GM23248 (cell line): ENCODE measurements around the gene CWC25.

Experiments
- EZH2 ChIP-seq: fragments of 200-600 bp; sonication (generic); IDR thresholded peaks from 2 replicates; pipeline ENCODE4 v1.6.1; 2018; ENCODE audit warnings: antibody characterized with exemption, mild to moderate bottlenecking; ENCODE audit not compliant: insufficient read depth, poor library complexity, severe bottlenecking
- EZH2phosphoT487 ChIP-seq: fragments of 200-600 bp; sonication (generic); IDR thresholded peaks from 2 replicates; pipeline ENCODE4 v1.6.1; 2018; ENCODE audit warnings: antibody characterized with exemption, moderate library complexity, mild to moderate bottlenecking, low read depth; ENCODE audit not compliant: insufficient read depth

DNA sequence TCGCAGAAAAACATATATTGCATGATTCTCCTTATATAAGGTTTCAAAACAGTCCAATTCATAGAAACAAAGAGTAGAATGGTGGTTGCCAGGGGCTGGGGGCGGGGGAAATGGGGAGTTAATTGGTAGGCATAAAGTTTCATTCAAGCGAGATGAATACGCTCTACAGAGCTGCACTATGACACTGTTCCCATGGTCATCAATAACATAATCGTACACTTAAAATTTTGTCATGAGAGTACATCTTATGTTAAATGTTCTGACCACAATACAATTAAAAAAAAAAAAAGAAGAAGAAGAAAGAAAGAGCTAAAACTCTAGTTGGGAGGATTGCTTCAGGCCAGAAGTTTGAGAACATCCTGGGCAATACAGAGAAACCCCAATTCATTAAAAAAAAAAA is 30.9 kb downstream of the CWC25 start:
- TF ChIP-seq EZH2phosphoT487: no peak
- TF ChIP-seq EZH2: no peak
